ENCODE measurements around the gene CFAP410. TPM values are rescaled to one million over a fixed set of nuclear protein-coding genes. Genes with fewer than 3 reads are reported as not detected.
A peak's percentile ranks its signal among the peaks of the same experiment; 100 is the strongest.
"Not testable (repeated sequence)": the region's sequence is repeated elsewhere in the genome, so short reads cannot be mapped to it uniquely, and the experiment has no call there.

The CFAP410 gene
- total and polyA plus RNA-seq, 8 donors = 16.5 to 31.5 (median 21.1) TPM

GRCh38 chr21:44365967-44366585 lies 26.9 kb upstream of the CFAP410 start:
- DNase-seq = no peak
- peaks cover 0 to 24% of the 10 kb centered on the region in 2 donors for H3K27me3 ChIP-seq
- H3K36me3 ChIP-seq = peaks cover 0 to 34% of the 10 kb centered on the region in 2 donors
- H3K9me3 ChIP-seq = no peaks in the 10 kb centered on the region
- H3K27ac ChIP-seq = no peak overlapping the region
- H3K4me1 ChIP-seq = peaks cover 0 to 15% of the 10 kb centered on the region in 2 donors
- intact Hi-C loops (cut with DNase I) = no loop called here
- no peak for ATAC-seq
- no peak overlapping the region for H3K4me3 ChIP-seq
- TF ChIP-seq CTCF (IDR thresholded peaks at IDR 0.05) = no peak

GRCh38 chr21:44365251-44365966 lies 26.2 kb upstream of the CFAP410 start:
- no peak for TF ChIP-seq CTCF (IDR thresholded peaks at IDR 0.05)
- H3K9me3 ChIP-seq = no peaks in the 10 kb centered on the region
- intact Hi-C loops (cut with DNase I) = no loop called here
- ATAC-seq (no peak), DNase-seq (peak in 1 of 4 donors; percentile 65)
- peaks cover 0 to 28% of the 10 kb centered on the region in 2 donors for H3K36me3 ChIP-seq
- peaks cover 0 to 20% of the 10 kb centered on the region in 2 donors for H3K4me1 ChIP-seq
- no peak overlapping the region for H3K4me3 ChIP-seq
- H3K27me3 ChIP-seq = peaks cover 0 to 18% of the 10 kb centered on the region in 2 donors
- no peak overlapping the region for H3K27ac ChIP-seq

- Histone ChIP-seq H3K4me3 (no peak overlapping the region), H3K9me3 (no peaks in the 10 kb centered on the region), H3K27ac (no peak overlapping the region), H3K36me3 (peaks cover 0 to 24% of the 10 kb centered on the region in 2 donors), H3K4me1 (peaks cover 0 to 19% of the 10 kb centered on the region in 2 donors), H3K27me3 (peaks cover 0 to 12% of the 10 kb centered on the region in 2 donors)
- ATAC-seq = no peak
- TF ChIP-seq CTCF (IDR thresholded peaks at IDR 0.05) = no peak
- intact Hi-C loops (cut with DNase I) = no loop called here
- no peak for DNase-seq
Measured at GRCh38 chr21:44364151-44365053, 25.2 kb upstream of the CFAP410 start.

GRCh38 chr21:44363278-44363677 lies 24.1 kb upstream of the CFAP410 start:
- peaks cover 0 to 19% of the 10 kb centered on the region in 2 donors for H3K4me1 ChIP-seq
- H3K27ac ChIP-seq = no peak overlapping the region
- ATAC-seq (no peak), DNase-seq (no peak)
- no peak for TF ChIP-seq CTCF (IDR thresholded peaks at IDR 0.05)
- H3K9me3 ChIP-seq = no peaks in the 10 kb centered on the region
- intact Hi-C loops (cut with DNase I) = no loop called here
- peaks cover 0 to 5% of the 10 kb centered on the region in 2 donors for H3K27me3 ChIP-seq
- H3K36me3 ChIP-seq = peaks cover 0 to 27% of the 10 kb centered on the region in 2 donors
- H3K4me3 ChIP-seq = no peak overlapping the region

GRCh38 chr21:44361903-44362302 lies 22.7 kb upstream of the CFAP410 start:
- H3K4me3 ChIP-seq; H3K27me3 ChIP-seq; DNase-seq; ATAC-seq; intact Hi-C loops (cut with DNase I); H3K9me3 ChIP-seq: not testable (repeated sequence)
- H3K36me3 ChIP-seq = peaks cover 0 to 32% of the 10 kb centered on the region in 2 donors
- peaks cover 0 to 28% of the 10 kb centered on the region in 2 donors for H3K4me1 ChIP-seq
- peak overlapping the region in 1 of 2 donors; percentile 82 for H3K27ac ChIP-seq
